NCI-H524 (cell line): Measurements from ENCODE around the gene CES4A.

ENCODE experiments used
- DNase-seq, 2 experiments: peaks; one replicate each; lab custom pipeline; 2025; lab: John Stamatoyannopoulos, UW

Gene CES4A

GRCh38 chr16:67053767-67054334 lies 65.5 kb downstream of the CES4A start:
- no peak for DNase-seq

DNA sequence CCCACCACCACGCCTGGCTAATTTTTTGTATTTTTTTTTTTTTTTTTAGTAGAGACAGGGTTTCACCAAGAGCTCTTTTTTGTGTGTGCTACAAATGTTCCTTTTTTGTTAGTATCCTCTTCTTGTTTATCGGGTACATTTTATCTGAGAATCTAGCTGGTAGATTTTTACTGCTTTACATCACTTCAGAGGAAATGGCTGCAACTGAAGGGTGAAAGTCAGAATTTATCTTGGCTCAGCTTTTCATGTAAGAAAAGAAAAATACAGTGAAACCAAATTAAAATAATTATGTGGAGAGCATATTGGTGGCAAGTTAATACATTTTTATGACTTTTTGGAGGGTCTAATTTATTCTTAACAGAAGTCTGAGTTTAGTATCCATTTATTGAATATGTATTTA lies 66.5 kb downstream of the CES4A start:
- no peak for DNase-seq

GRCh38 chr16:67055712-67056487 lies 67.5 kb downstream of the CES4A start:
- DNase-seq = no peak
